Thymus (tissue), 11 donors: ENCODE results near the gene PPM1H. TPM values are rescaled to one million over a fixed set of nuclear protein-coding genes. Genes with fewer than 3 reads are reported as not detected.

Experiments used
- DNase-seq, 9 donors: peaks; one replicate each; pipeline ENCODE4 v3.0.0-alpha.2; 2013; ENCODE audit warnings: low spot score in 9 of 9, low read depth in 6 of 9, missing footprints in 1 of 9
- H3K27ac ChIP-seq, 2 donors: one replicate each; pipeline ENCODE4 v1.5.1; 2013; ENCODE audit warnings: control low read depth in 1 of 2, low read depth in 1 of 2, low read length in 1 of 2, mild to moderate bottlenecking in 1 of 2, moderate library complexity in 1 of 2
- H3K27me3 ChIP-seq, 2 donors: one replicate each; pipeline ENCODE4 v1.5.1; 2013; ENCODE audit warnings: low read length in 1 of 2; ENCODE audit not compliant: control insufficient read depth in 2 of 2, insufficient read depth in 1 of 2
- H3K36me3 ChIP-seq, 2 donors: one replicate each; pipeline ENCODE4 v1.5.1; 2013; ENCODE audit warnings: low read length in 1 of 2, mild to moderate bottlenecking in 1 of 2, moderate library complexity in 1 of 2; ENCODE audit not compliant: control insufficient read depth in 2 of 2, insufficient read depth in 2 of 2
- H3K4me1 ChIP-seq, 2 donors: one replicate each; pipeline ENCODE4 v1.5.1; 2013; ENCODE audit warnings: low read length in 2 of 2; ENCODE audit not compliant: control insufficient read depth in 2 of 2, insufficient read depth in 2 of 2
- H3K4me3 ChIP-seq, 2 donors: one replicate each; pipeline ENCODE4 v1.5.1; 2013; ENCODE audit warnings: low read length in 2 of 2, control low read depth in 1 of 2, mild to moderate bottlenecking in 1 of 2
- H3K9me3 ChIP-seq, 2 donors: one replicate each; pipeline ENCODE4 v1.5.1; 2013; ENCODE audit warnings: low read length in 1 of 2, mild to moderate bottlenecking in 1 of 2; ENCODE audit not compliant: control insufficient read depth in 2 of 2, insufficient read depth in 1 of 2
- WGBS: extraction: QIAGEN DNeasy Blood & Tissue Kit; methylation state at CpG from one replicate; pipeline ENCODE4 v1.1.7; 2013; 5-methylcytosine and 5-hydroxymethylcytosine counted together
- polyA plus RNA-seq: library from polyadenylated mRNA; stranded (reverse); fragments of 200-250 nt; gene quantifications from one replicate; pipeline ENCODE4 v1.2.3, GENCODE V29; 2013
- total RNA-seq: library from RNA; stranded (reverse); fragments of 120-200 nt; gene quantifications from one replicate; pipeline ENCODE4 v1.2.4, GENCODE V29; 2013
- donor health status: healthy.

PPM1H gene
- total and polyA plus RNA-seq, 2 donors = 3.6 to 7.8 TPM

DNA sequence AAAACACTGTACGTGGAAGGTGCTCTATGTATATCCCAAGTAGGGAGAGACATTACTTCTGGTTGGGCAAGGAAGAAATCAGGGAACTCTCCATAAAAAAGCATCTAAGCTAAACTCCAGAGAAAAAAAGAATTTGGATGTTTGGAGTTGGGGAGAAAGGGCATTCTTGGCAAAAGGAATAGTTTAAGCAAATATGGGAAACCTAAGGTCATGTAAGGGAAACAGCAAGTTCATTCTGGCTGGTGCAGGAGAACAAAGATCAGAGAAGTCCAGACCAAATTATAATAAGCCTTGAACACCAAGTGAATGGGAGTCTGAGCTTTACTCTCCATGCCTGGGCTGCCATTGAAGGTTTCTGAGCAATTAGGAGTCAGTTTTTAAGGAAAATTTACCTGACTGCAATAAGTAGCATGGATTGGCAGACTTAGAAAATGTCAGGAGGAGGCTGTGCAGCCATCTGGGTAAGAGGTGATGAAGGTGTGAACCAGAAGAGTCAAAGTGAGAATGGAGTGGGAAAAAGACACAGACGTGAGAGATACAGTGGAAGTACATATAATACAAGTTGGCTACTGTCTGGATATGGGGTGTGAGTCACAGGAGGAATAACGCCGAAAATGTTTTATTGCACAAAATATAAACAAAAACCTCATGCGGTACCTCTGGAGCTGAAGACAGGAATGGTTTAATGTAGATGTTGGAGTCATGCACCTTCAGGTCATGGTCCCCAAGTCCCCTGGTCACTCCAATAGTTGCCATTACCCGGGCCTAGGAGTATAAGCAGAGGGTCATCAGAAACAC, 245.7 kb downstream of the PPM1H start:
- H3K27me3 ChIP-seq = no peaks in the 10 kb centered on the region
- DNase-seq = no peak
- H3K4me1 ChIP-seq = no peaks in the 10 kb centered on the region
- H3K4me3 ChIP-seq = no peak overlapping the region
- H3K36me3 ChIP-seq = no peaks in the 10 kb centered on the region
- 98% methylated on average over 6 of the region's 6 CpGs for WGBS
- H3K9me3 ChIP-seq = no peaks in the 10 kb centered on the region
- no peak overlapping the region for H3K27ac ChIP-seq

DNA sequence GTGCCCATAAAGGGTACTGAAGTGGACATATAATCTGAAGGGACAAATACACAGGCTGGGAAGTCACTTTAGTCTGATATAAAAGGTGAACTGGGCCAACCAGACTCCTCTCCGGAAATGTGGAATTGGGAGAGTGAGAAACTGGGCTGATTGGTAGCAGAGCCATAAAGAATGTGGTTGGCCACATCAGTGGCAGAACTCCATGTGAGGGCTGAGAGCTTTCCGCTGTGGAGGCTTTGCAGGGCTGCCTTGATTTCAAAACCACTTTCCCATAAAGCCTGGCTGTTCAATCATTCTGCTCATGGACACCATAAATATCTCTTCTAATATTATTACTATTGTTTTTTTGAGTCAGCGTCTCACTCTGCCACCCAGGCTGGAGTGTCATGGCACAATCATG, 248.0 kb downstream of the PPM1H start:
- Histone ChIP-seq H3K27me3 (no peaks in the 10 kb centered on the region), H3K27ac (no peak overlapping the region), H3K36me3 (no peaks in the 10 kb centered on the region), H3K4me1 (no peaks in the 10 kb centered on the region), H3K9me3 (no peaks in the 10 kb centered on the region), H3K4me3 (no peak overlapping the region)
- 98% methylated on average over 3 of the region's 3 CpGs for whole genome bisulfite sequencing
- no peak for DNase-seq

DNA sequence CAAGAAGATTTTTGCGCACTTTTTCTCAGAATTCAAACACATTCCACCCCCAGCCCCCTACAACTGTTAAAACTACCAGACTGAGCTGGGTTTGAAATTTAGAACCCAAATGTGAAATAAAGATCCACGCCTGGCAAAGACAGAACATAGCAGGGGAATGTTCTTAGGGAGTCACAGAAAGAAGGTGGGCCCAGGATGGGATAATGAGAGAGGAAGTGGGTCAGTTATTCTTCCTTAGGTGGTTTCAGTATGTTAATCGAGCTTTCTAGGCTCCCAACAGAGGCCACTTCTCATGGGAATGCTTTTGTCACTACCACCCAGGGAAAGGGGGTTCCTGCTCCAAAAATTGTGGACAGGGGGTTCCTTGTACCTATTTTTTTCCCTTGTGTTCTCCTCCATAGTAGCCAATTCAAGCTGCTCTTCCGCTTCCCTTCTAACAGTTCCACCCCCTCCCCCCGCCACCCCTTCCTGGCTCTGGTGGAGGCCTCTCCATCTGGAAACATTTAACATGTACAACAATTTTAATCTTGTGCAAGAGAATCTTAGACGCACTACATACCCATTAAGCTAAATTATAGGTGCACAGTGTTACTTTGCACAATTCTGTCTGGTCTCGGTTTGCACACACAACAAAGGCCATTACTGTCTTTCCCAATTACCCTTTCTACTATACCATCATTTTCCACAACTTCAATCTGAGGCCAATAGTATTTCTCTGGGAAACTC, 250.2 kb downstream of the PPM1H start:
- peak overlapping the region in 1 of 2 donors; percentile 48 for H3K27ac ChIP-seq
- 94% methylated on average over 7 of the region's 7 CpGs for WGBS
- no peak for DNase-seq

DNA sequence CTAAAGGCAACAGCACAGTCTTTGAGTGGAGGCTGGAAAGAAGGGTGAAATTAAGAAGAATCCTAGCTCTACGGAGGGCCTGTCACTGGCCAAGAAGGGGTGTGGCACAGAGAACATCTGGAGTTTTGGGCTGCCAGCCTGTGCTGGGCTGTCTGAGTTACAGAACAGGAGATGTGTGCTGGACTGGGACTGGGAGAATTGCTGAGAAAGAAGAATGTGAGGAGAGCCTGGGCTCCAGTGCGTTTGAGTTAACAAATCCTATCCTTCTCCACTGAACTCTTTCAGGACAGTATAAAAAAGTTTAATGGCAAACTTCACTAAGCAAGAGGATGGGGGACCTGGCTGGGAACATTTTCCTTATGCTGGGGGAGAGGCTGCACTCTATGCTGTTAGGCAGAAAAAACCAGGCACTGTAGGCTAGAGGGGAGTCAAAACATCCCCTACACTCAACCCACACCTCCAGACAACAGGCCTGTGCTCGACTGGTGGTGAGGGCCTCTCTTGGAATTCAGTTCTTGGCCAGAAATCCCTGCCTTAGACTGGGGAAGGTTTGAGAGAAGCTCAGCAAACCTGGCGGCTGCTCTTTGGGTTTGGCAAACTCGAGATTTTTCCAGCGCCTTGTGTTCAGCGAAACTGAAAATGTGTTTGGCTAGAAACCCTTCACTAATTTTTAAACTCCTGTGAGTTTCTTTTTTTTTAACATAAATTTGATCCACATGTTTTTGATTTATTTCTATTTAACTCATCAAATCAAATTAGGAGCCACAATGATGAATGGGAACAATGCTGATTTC, 251.0 kb downstream of the PPM1H start:
- peak in 1 of 9 donors; percentile 16 for DNase-seq
- 91% methylated on average over 7 of the region's 7 CpGs for WGBS
- no peaks in the 10 kb centered on the region for H3K36me3 ChIP-seq

More for the DNA sequence above, 250.2 kb downstream of the PPM1H start:
- no peak overlapping the region for H3K4me3 ChIP-seq
- H3K4me1 ChIP-seq = no peaks in the 10 kb centered on the region
- H3K27me3 ChIP-seq = no peaks in the 10 kb centered on the region
- no peaks in the 10 kb centered on the region for H3K9me3 ChIP-seq
- H3K36me3 ChIP-seq = no peaks in the 10 kb centered on the region

DNA sequence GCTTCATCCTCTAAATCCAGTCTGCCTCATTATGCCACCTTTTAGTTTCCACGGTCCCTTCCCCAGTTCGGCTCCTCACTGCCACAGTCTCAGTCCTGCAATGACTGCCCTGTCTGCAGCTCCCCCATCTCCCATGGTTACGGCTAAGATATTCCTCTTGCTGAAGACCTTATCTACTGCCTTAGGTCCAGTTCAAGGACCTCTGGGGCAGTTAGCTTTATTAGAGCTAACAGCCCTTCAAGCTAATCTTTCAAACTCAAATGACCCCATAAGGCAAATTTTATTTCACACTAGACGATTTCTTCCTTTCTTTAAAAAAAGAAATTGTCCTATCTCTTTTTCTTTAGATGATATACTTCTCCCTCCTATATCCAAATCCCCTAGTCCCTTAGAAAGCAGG, 253.6 kb downstream of the PPM1H start:
- WGBS = 99% methylated on average over 4 of the region's 4 CpGs

More for the DNA sequence above, 251.0 kb downstream of the PPM1H start:
- Histone ChIP-seq H3K4me3 (no peak overlapping the region), H3K27me3 (no peaks in the 10 kb centered on the region), H3K4me1 (no peaks in the 10 kb centered on the region), H3K9me3 (no peaks in the 10 kb centered on the region), H3K27ac (peak overlapping the region in 1 of 2 donors; percentile 48)

DNA sequence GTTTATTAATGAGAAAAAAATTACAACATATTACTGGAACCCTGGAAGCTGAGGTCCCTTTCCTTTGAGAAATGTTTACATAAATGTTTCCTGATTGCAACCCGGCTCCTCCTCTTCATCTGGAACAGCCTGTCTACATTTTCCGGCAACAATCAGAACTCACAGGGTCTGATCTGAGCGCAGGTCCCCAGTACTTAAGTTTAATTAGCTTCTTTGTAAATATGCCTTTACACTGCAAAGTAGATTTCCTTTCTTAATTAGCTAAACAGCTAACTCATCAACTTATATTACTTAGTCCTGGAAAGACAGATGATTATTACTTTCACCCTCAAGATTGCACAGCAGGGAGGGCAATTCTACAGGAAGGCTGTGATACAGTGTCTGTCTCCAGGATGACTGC, 255.3 kb downstream of the PPM1H start:
- H3K36me3 ChIP-seq = no peaks in the 10 kb centered on the region
- WGBS = 93% methylated on average over 3 of the region's 3 CpGs
- H3K4me1 ChIP-seq = no peaks in the 10 kb centered on the region
- no peak overlapping the region for H3K27ac ChIP-seq
- DNase-seq = no peak
- no peak overlapping the region for H3K4me3 ChIP-seq
- H3K27me3 ChIP-seq = no peaks in the 10 kb centered on the region
- H3K9me3 ChIP-seq = peaks cover 1 to 22% of the 10 kb centered on the region in 2 donors

More for the DNA sequence above, 253.6 kb downstream of the PPM1H start:
- Histone ChIP-seq H3K27me3 (no peaks in the 10 kb centered on the region), H3K4me3 (no peak overlapping the region), H3K9me3 (peaks cover 1 to 17% of the 10 kb centered on the region in 2 donors), H3K36me3 (no peaks in the 10 kb centered on the region), H3K27ac (no peak overlapping the region), H3K4me1 (no peaks in the 10 kb centered on the region)
- DNase-seq = no peak

DNA sequence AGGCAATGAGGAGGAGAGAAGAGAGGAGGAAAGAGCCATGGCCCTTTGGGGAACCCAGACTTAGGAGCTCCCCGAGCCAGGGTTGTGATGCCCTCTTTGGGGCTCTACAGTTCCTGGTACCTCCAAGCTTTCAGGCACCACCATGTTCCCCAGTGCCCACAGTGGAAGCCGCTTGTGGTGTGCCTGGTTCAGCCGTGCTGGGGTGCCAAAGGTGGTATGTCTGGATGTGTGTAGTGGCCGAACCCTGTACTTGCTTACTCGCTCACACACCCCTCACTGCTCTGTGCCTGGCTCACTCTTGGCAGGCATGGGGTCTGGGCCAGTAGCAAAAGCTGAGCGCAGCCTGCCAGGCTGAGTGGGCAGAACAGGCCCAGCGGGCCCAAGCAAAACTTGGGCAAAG, 257.6 kb downstream of the PPM1H start:
- Histone ChIP-seq H3K4me3 (no peak overlapping the region), H3K9me3 (peaks cover 1 to 22% of the 10 kb centered on the region in 2 donors), H3K4me1 (peaks cover 0 to 15% of the 10 kb centered on the region in 2 donors), H3K36me3 (no peaks in the 10 kb centered on the region), H3K27ac (no peak overlapping the region), H3K27me3 (no peaks in the 10 kb centered on the region)
- WGBS = 92% methylated on average over 7 of the region's 7 CpGs
- DNase-seq = no peak

DNA sequence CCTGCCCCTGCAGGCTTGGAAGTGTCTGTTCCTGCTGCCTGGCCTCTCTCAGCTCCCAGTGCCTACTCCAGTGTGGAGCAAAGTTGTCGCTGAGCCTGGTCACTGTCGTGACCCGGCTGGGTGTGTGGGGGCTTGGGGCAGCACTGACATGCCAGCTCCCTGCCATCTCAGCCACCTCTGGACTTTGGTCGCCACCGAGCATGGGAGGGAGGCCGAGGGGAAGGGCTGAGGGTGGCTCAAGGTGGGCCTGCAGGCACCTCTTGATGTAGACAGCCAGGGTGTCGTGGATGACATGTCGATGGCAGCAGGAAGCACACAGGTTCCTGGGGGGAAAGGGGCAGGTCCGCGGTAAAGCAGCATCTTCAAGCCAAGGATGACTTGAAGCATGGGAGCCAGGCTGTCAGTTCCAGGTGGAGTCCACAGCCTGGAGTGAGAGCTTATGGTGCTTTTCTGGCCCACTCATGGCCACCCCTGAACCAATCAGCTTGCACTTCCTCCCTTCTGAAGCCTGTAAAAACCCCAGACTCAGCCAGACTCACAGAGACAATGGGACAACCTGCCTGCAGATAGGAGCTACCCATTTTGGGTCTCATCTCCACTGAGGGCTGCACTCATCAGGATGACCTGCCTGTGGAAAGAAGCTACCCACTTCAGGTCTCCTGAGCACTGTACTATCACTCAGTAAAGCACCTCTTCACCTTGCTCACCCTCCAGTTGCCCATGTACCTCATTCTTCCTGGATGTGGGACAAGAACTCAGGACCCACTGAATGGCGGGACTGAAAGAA, 258.2 kb downstream of the PPM1H start:
- peaks cover 0 to 17% of the 10 kb centered on the region in 2 donors for H3K4me1 ChIP-seq
- no peak overlapping the region for H3K27ac ChIP-seq
- 97% methylated on average over 11 of the region's 11 CpGs for WGBS
- no peak overlapping the region for H3K4me3 ChIP-seq
- H3K36me3 ChIP-seq = no peaks in the 10 kb centered on the region
- peaks cover 1 to 22% of the 10 kb centered on the region in 2 donors for H3K9me3 ChIP-seq
- H3K27me3 ChIP-seq = no peaks in the 10 kb centered on the region
- DNase-seq = no peak
